GM19467 (cell line): ENCODE data around the gene SHKBP1.
"Not testable (repeated sequence)": the region's sequence is repeated elsewhere in the genome, so short reads cannot be mapped to it uniquely, and the experiment has no call there.

ENCODE experiments used
- ATAC-seq: cut with Tn5 transposase; IDR thresholded peaks from one replicate; pipeline ENCODE4 v1.9.1; 2021; ENCODE audit warnings: mild to moderate bottlenecking, moderate library complexity; ENCODE audit not compliant: unreplicated experiment

The SHKBP1 gene

GRCh38 chr19:40582467-40582866, 5.8 kb downstream of the SHKBP1 start:
- no peak for ATAC-seq

DNA sequence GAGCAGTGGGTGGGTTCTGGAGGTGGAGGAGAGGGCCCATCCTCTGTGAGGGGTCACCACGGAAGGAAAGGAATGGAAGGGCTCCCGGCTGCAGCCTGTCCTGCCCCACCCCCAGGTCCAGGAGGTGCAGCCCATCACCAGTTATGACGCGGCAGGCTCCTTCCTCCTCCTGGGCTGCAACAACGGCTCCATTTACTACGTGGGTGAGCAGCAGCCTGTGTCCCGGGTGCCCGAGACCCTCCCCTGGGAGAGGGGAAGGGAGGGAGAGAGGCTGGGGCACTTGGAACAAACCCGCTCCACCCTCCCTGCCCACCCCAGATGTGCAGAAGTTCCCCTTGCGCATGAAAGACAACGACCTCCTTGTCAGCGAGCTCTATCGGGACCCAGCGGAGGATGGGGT, 6.6 kb downstream of the SHKBP1 start:
- no peak for ATAC-seq

- no peak for ATAC-seq
Measured at GRCh38 chr19:40584007-40584406, 7.3 kb downstream of the SHKBP1 start.

DNA sequence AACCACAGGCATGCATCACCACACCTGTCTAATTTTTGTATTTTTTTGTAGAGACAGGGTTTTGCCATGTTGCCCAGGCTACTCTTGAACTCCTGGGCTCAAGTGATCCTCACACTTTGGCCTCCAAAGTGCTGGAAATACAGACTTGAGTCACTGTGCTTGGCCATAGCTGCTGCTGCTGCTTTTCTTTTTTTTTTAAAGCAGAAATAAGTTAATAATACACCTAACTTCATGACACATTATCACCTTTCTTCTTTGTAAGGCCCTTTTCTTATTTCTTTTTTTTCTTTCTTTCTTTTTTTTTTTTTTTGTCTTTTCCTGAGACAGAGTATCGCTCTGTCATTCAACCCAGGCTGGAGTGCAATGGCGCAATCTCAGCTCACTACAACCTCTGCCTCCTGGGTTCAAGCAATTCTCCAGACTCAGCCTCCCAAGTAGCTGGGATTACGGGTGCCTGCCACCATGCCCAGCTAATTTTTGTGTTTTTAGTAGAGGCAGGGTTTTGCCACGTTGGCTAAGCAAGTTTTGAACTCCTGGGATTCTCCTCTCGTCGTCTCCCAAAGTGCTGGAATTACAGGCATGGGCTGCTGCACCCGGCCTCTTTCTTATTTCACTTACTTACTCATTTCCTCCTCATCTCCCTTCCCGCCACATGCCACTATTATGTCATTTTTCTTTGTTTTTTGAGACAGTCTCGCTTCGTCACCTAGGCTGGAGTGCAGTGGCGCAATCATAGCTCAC, 8.7 kb downstream of the SHKBP1 start:
- ATAC-seq = no peak

GRCh38 chr19:40585982-40586422, 9.3 kb downstream of the SHKBP1 start:
- ATAC-seq = no peak

DNA sequence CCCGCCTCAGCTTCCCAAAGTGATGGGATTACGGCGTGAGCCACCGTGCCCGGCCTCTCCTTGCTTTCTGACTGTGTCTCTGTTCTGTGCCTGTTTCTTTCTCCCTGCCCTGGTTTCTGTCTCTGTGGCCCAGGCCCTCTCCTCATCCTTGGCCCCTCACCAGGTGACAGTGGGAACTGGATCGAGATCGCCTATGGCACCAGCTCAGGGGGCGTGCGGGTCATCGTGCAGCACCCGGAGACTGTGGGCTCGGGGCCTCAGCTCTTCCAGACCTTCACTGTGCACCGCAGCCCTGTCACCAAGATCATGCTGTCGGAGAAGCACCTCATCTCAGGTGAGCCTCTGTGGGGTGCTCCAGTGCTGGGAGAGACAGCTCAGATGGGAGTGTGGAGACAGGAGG, 9.9 kb downstream of the SHKBP1 start:
- ATAC-seq = no peak

DNA sequence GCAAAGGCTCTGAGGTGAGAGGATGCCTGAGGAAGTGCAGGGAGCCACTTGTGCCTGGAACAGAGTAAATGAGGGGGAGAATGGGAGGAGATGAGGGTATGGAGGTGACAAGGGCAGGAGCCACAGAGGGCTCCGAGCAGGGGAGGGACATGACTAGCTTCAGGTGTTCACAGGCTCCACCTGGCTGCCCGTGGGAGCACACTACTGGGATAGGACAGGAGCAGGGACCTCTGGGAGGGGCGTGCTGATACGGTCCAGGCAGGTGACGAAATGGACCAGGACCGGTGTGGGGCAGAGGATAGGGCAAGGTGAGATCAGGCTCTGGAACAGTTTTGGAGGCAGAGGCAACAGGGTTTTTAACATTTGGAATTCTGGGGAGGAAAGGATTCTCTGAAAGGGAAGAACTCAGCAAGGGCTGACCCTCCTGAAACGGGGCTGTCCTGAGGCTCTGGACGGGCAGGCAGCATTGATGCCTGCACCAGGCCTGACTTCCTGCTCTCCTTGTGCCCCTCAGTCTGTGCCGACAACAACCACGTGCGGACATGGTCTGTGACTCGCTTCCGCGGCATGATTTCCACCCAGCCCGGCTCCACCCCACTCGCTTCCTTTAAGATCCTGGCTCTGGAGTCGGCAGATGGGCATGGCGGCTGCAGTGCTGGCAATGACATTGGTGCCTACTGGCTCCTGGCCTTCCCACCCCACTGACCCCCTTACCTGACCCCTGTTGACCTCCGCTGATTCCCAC, 11.6 kb downstream of the SHKBP1 start:
- no peak for ATAC-seq

- no peak for ATAC-seq
Measured at GRCh38 chr19:40588926-40589569, 12.4 kb downstream of the SHKBP1 start.

DNA sequence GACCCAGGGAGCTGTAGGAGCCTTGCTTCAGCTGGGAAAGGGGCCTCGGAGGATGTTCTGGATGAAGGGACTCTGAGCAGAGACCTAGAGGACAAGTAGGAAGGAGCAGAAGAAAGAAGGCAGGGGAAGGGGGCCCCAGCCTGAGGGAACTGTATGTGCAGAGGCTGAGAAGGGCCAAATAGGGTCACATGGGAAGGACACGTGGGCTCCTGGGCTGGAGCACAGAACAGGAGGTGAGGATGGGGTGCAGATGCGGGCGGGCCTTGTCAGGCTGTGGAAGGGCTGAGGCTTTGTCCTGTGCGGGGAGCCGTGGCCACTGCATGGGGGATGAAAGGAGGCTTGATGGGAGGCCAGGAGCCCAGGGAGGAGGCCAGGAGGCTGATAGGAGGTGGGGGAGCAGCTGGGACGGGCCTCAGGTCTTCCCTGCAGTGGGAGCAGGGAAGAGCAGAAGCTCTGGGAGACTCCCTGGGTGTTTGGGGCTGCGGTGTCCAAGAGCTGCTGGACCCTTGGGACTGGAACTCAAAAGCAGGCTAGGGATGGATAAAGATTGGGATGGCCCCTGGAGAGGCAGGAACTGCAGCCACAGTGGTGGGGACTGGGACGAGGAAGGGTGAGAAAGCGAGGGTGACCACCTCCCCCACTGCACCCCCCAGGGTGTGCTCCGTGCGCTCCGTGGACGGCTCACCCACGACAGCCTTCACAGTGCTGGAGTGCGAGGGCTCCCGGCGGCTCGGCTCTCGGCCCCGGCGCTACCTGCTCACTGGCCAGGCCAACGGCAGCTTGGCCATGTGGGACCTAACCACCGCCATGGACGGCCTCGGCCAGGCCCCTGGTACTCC, 13.1 kb downstream of the SHKBP1 start:
- ATAC-seq = no peak

- ATAC-seq = no peak
Measured at GRCh38 chr19:40590464-40591265, 14.0 kb downstream of the SHKBP1 start.

DNA sequence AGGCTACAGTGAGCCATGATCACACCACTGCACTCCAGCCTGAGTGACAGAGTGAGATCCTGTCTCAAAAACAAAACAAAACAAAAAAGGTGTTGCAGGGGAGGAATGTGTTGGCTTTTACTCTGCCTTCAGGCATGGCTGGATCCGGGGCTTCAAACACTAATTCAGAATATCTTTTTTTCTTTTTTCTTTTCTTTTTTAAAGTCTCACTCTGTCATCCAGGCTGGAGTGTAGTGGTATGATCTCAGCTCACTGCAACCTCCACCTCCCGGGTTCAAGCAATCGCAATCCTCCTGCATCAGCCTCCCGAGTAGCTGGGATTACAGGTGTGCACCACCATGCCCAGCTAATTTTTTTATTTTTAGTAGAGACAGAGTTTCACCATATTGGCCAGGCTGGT, 15.1 kb downstream of the SHKBP1 start:
- ATAC-seq = not testable (repeated sequence)

GRCh38 chr19:40592170-40592569, 15.5 kb downstream of the SHKBP1 start:
- ATAC-seq = no peak

- no peak for ATAC-seq
Measured at GRCh38 chr19:40594255-40594654, 17.6 kb downstream of the SHKBP1 start.

- no peak for ATAC-seq
Measured at GRCh38 chr19:40594657-40595091, 18.0 kb downstream of the SHKBP1 start.

DNA sequence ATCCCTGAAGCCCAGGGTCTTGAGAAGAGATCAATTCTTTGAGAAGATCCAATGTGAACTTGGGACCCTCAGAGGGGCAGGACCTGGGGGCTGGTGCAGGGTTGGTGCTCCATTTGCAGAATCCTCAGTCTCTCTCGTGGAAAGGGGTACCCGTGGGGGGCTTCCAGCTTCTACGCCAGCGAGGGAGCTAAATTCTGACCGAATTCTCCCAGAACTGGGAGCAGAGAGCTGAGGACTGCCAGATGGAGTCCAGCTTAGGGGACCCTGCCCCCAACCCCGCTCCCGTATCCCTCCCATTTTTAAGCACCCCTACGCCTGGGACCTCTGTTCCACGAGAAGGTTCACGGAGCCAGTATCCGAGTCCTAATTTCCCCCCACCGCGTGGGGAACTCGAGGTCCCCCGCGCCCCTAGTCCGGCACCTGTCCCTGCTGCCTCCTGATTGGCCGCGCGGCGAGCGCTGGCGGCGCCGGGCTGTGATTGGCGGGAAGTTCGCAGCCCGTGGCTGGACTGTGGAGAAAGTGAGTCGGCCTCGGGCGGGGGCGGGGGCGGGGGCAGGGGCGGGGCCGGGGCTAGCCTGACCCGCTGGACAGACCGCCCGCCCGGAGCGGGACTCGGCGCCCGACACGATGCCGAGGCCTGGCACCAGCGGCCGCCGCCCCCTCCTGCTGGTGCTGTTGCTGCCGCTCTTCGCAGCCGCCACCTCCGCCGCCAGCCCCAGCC, 20.1 kb downstream of the SHKBP1 start:
- no peak for ATAC-seq

- no peak for ATAC-seq
Measured at GRCh38 chr19:40597329-40597838, 20.7 kb downstream of the SHKBP1 start.

GRCh38 chr19:40598121-40598917, 21.6 kb downstream of the SHKBP1 start:
- no peak for ATAC-seq

- no peak for ATAC-seq
Measured at GRCh38 chr19:40598918-40599307, 22.2 kb downstream of the SHKBP1 start.
